Measurements from ENCODE around the gene LGMN.
"Not testable (repeated sequence)": the region's sequence is repeated elsewhere in the genome, so short reads cannot be mapped to it uniquely, and the experiment has no call there.

LGMN gene

GRCh38 chr14:92714739-92715307 is 33.6 kb downstream of the LGMN start:
- H3K27ac Mint-ChIP-seq (ENCODE audit: low read depth); H3K9me3 Mint-ChIP-seq; H3K4me1 Mint-ChIP-seq; H3K27me3 Mint-ChIP-seq; H3K36me3 Mint-ChIP-seq (ENCODE audit: insufficient read depth); H3K4me3 Mint-ChIP-seq: not testable (repeated sequence)
- ATAC-seq (replicated peaks; ENCODE audit: extremely low read depth, poor library complexity, severe bottlenecking): peak; percentile 51
- DNase-seq (ENCODE audit: low spot score in 2 of 2): peak; percentile 62 to 68

- H3K27ac Mint-ChIP-seq (ENCODE audit: low read depth): no peak overlapping the region
Measured at GRCh38 chr14:92712654-92713051, 35.8 kb downstream of the LGMN start.

GRCh38 chr14:92711976-92712653 is 36.3 kb downstream of the LGMN start:
- ATAC-seq (replicated peaks; ENCODE audit: extremely low read depth, poor library complexity, severe bottlenecking): no peak
- H3K27ac Mint-ChIP-seq (ENCODE audit: low read depth): no peak overlapping the region
- H3K4me1 Mint-ChIP-seq: no peaks in the 10 kb centered on the region
- H3K9me3 Mint-ChIP-seq: no peaks in the 10 kb centered on the region
- H3K4me3 Mint-ChIP-seq: no peak overlapping the region
- H3K36me3 Mint-ChIP-seq (ENCODE audit: insufficient read depth): peaks cover 8% of the 10 kb centered on the region
- peaks cover 5% of the 10 kb centered on the region for H3K27me3 Mint-ChIP-seq
- no peak for DNase-seq (ENCODE audit: low spot score in 2 of 2)

More at GRCh38 chr14:92712654-92713051, 35.8 kb downstream of the LGMN start:
- Mint-ChIP-seq H3K36me3 (ENCODE audit: insufficient read depth) (peaks cover 8% of the 10 kb centered on the region), H3K27me3 (no peaks in the 10 kb centered on the region), H3K4me3 (no peak overlapping the region), H3K4me1 (peaks cover 4% of the 10 kb centered on the region), H3K9me3 (no peaks in the 10 kb centered on the region)
- no peak for DNase-seq (ENCODE audit: low spot score in 2 of 2)
- ATAC-seq (replicated peaks; ENCODE audit: extremely low read depth, poor library complexity, severe bottlenecking): no peak

- no peaks in the 10 kb centered on the region for H3K4me1 Mint-ChIP-seq
- H3K4me3 Mint-ChIP-seq: no peak overlapping the region
- H3K27me3 Mint-ChIP-seq: peaks cover 26% of the 10 kb centered on the region
- H3K9me3 Mint-ChIP-seq: no peaks in the 10 kb centered on the region
- H3K36me3 Mint-ChIP-seq (ENCODE audit: insufficient read depth): peaks cover 8% of the 10 kb centered on the region
- H3K27ac Mint-ChIP-seq (ENCODE audit: low read depth): no peak overlapping the region
- ATAC-seq (replicated peaks; ENCODE audit: extremely low read depth, poor library complexity, severe bottlenecking) (no peak), DNase-seq (ENCODE audit: low spot score in 2 of 2) (no peak)
Measured at GRCh38 chr14:92710001-92710341, 38.5 kb downstream of the LGMN start.

- H3K9me3 Mint-ChIP-seq: no peaks in the 10 kb centered on the region
- ATAC-seq (replicated peaks; ENCODE audit: extremely low read depth, poor library complexity, severe bottlenecking): no peak
- no peak for DNase-seq (ENCODE audit: low spot score in 2 of 2)
- H3K4me1 Mint-ChIP-seq: no peaks in the 10 kb centered on the region
- H3K36me3 Mint-ChIP-seq (ENCODE audit: insufficient read depth): peaks cover 8% of the 10 kb centered on the region
- peaks cover 31% of the 10 kb centered on the region for H3K27me3 Mint-ChIP-seq
- H3K4me3 Mint-ChIP-seq: no peak overlapping the region
- H3K27ac Mint-ChIP-seq (ENCODE audit: low read depth): no peak overlapping the region
Measured at GRCh38 chr14:92709340-92710000, 39.0 kb downstream of the LGMN start.

GRCh38 chr14:92706386-92706785 is 42.0 kb downstream of the LGMN start:
- DNase-seq (ENCODE audit: low spot score in 2 of 2) (no peak), ATAC-seq (replicated peaks; ENCODE audit: extremely low read depth, poor library complexity, severe bottlenecking) (no peak)
- peaks cover 62% of the 10 kb centered on the region for H3K27me3 Mint-ChIP-seq
- H3K27ac Mint-ChIP-seq (ENCODE audit: low read depth): no peak overlapping the region
- no peaks in the 10 kb centered on the region for H3K4me1 Mint-ChIP-seq
- no peaks in the 10 kb centered on the region for H3K9me3 Mint-ChIP-seq
- no peak overlapping the region for H3K4me3 Mint-ChIP-seq
- peaks cover 14% of the 10 kb centered on the region for H3K36me3 Mint-ChIP-seq (ENCODE audit: insufficient read depth)

- Mint-ChIP-seq H3K9me3 (no peaks in the 10 kb centered on the region), H3K36me3 (ENCODE audit: insufficient read depth) (peaks cover 14% of the 10 kb centered on the region), H3K27ac (ENCODE audit: low read depth) (no peak overlapping the region), H3K4me1 (no peaks in the 10 kb centered on the region), H3K27me3 (peaks cover 67% of the 10 kb centered on the region), H3K4me3 (no peak overlapping the region)
- DNase-seq (ENCODE audit: low spot score in 2 of 2): no peak
- no peak for ATAC-seq (replicated peaks; ENCODE audit: extremely low read depth, poor library complexity, severe bottlenecking)
Measured at GRCh38 chr14:92704821-92705220, 43.6 kb downstream of the LGMN start.

- DNase-seq (ENCODE audit: low spot score in 2 of 2): no peak
- Mint-ChIP-seq H3K9me3 (no peaks in the 10 kb centered on the region), H3K27me3 (peaks cover 67% of the 10 kb centered on the region), H3K4me1 (no peaks in the 10 kb centered on the region), H3K27ac (ENCODE audit: low read depth) (no peak overlapping the region), H3K36me3 (ENCODE audit: insufficient read depth) (peaks cover 10% of the 10 kb centered on the region), H3K4me3 (no peak overlapping the region)
- ATAC-seq (replicated peaks; ENCODE audit: extremely low read depth, poor library complexity, severe bottlenecking): peak; percentile 36
Measured at GRCh38 chr14:92704036-92704804, 44.2 kb downstream of the LGMN start.

- no peak for ATAC-seq (replicated peaks; ENCODE audit: extremely low read depth, poor library complexity, severe bottlenecking)
- Mint-ChIP-seq H3K4me1 (no peaks in the 10 kb centered on the region), H3K27me3 (peaks cover 67% of the 10 kb centered on the region), H3K4me3 (no peak overlapping the region), H3K36me3 (ENCODE audit: insufficient read depth) (peaks cover 12% of the 10 kb centered on the region), H3K27ac (ENCODE audit: low read depth) (no peak overlapping the region), H3K9me3 (no peaks in the 10 kb centered on the region)
- no peak for DNase-seq (ENCODE audit: low spot score in 2 of 2)
Measured at GRCh38 chr14:92703516-92703915, 44.9 kb downstream of the LGMN start.

GRCh38 chr14:92702441-92702918 is 45.9 kb downstream of the LGMN start:
- ATAC-seq (replicated peaks; ENCODE audit: extremely low read depth, poor library complexity, severe bottlenecking) (no peak), DNase-seq (ENCODE audit: low spot score in 2 of 2) (no peak)
- Mint-ChIP-seq H3K4me3 (no peak overlapping the region), H3K27me3 (peaks cover 66% of the 10 kb centered on the region), H3K9me3 (no peaks in the 10 kb centered on the region), H3K4me1 (no peaks in the 10 kb centered on the region), H3K27ac (ENCODE audit: low read depth) (no peak overlapping the region), H3K36me3 (ENCODE audit: insufficient read depth) (peaks cover 12% of the 10 kb centered on the region)

GRCh38 chr14:92701826-92702225 is 46.6 kb downstream of the LGMN start:
- H3K27ac Mint-ChIP-seq (ENCODE audit: low read depth): no peak overlapping the region
- no peaks in the 10 kb centered on the region for H3K9me3 Mint-ChIP-seq
- ATAC-seq (replicated peaks; ENCODE audit: extremely low read depth, poor library complexity, severe bottlenecking): no peak
- no peak overlapping the region for H3K4me3 Mint-ChIP-seq
- peaks cover 12% of the 10 kb centered on the region for H3K36me3 Mint-ChIP-seq (ENCODE audit: insufficient read depth)
- H3K27me3 Mint-ChIP-seq: peaks cover 59% of the 10 kb centered on the region
- DNase-seq (ENCODE audit: low spot score in 2 of 2): no peak
- H3K4me1 Mint-ChIP-seq: peaks cover 4% of the 10 kb centered on the region

- Mint-ChIP-seq H3K4me1 (peaks cover 26% of the 10 kb centered on the region), H3K4me3 (no peak overlapping the region), H3K36me3 (ENCODE audit: insufficient read depth) (peaks cover 13% of the 10 kb centered on the region), H3K9me3 (no peaks in the 10 kb centered on the region), H3K27me3 (peaks cover 25% of the 10 kb centered on the region), H3K27ac (ENCODE audit: low read depth) (no peak overlapping the region)
- DNase-seq (ENCODE audit: low spot score in 2 of 2) (no peak), ATAC-seq (replicated peaks; ENCODE audit: extremely low read depth, poor library complexity, severe bottlenecking) (no peak)
Measured at GRCh38 chr14:92698393-92698792, 50.0 kb downstream of the LGMN start.
